ENCODE data around the gene STAT4.

Gene STAT4

DNA sequence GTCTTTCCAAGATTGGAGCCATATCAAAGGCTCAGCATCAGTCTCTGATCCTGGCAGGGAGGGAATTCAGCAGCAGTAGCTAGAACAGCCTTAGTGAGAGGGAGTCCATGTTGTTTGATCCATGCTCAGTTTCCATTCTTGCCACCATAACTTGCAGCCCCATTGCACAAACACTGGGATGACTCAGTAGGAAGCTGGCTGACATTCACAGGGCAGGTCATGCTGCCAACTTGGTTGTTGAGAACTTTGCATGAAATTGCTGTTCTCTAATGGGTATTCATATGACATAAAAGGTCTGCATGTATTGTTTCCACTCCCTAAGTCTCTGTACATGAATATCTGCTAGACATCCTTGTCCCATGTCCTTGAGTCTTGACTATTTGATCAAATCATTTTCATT lies 29.9 kb upstream of the STAT4 start:
- FAIRE-seq (no peak), DNase-seq (ENCODE audit: insufficient read length, low spot score) (no peak)
- no peak for TF ChIP-seq CTCF (IDR thresholded peaks at IDR 0.05; ENCODE audit: insufficient read depth, missing control alignments)

DNA sequence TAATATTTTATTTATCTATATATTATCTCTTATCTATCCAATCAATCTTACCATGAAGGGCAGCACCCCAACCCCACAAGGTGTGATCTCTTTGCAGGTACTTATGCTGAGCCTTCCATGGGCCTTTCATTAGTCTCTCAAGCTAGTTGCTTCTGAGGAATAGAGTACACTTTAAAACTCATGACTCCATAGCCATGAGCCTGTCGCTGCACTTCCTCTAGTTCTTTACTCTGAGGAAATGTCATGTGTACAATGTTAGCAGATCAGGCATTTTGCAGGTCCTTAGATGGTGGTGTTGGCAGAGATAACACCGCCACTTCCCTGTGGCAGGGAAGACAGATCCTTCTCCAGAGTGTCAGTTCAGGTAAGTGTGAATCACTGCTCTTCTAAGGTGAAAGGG lies 29.5 kb upstream of the STAT4 start:
- DNase-seq (ENCODE audit: insufficient read length, low spot score) = no peak
- no peak for FAIRE-seq
- no peak for TF ChIP-seq CTCF (IDR thresholded peaks at IDR 0.05; ENCODE audit: insufficient read depth, missing control alignments)

DNA sequence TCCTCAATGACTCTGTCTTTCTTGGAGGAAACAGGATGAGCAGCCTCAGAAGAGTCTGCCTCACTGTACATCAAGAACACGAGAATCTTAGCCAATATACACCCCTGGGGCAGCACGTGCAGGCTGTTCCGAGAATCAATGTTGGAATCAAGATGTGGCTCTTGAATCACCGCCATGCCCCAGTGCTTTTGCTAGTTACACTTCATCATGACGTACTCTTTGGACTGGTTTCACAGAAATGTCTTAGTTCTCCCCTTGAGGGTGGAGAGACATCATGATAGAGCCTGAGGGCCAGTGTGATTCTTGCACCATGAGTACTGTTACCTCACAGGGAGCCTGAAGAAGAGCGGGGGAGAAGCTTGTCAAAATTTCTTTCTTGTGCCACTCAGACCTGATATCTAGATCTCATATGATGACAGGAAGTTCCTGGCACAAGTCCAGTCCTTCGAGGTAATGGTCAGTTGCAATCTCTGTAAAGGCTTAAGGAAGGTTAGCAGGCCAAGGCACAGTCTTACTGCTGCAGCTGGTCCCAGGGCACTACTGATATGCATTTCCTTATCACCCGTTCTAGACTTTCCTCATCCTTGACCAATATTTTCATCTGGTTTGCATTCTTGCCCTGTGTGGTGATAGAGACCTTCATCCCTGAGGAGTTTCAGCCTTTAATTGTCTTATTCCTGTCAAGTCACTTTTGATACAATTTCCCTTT lies 28.2 kb upstream of the STAT4 start:
- no peak for TF ChIP-seq CTCF (IDR thresholded peaks at IDR 0.05; ENCODE audit: insufficient read depth, missing control alignments)
- no peak for DNase-seq (ENCODE audit: insufficient read length, low spot score)
- FAIRE-seq = no peak

DNA sequence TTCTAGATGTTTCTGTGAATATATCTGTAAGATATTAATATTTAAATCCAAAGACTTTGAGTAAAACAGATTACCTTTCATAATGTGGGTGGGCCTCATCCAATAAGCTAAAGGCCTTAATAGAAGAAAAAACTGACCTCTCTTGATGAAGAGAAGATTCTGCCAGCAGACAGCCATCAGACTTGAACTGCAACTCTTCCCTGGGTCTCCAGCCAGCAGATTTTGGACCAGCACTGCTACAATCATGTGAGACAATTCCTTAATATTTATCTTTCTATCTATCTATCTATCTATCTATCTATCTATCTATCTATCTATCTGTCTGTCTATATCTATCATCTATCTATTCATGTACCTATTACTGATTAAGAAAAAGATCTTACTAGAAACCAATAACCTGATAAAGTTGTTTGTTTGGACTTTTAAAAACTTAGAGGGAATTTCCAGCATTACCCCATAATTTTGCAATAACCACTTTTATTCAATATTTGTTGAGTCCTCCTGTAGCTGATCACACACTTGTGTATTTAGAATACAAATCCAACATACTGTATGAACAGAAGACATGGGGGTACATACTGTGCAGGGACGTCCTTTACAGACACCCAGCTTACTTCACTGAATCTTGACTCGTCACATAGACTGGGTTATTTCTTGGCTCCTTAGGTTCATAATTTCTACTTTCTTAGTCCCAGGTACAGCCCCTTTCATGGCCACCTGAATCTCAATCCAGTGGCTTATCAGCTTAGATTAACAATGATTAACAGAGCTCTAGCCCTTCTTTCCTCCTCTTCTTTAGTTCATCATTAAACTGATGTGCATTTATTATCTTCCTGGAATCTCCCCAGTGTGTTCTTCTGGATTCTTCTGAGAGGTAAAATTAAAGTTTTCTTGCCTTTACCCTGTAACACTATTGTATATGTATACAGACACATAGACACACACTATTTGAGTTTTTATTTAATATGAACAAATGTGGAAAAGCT lies 27.2 kb upstream of the STAT4 start:
- FAIRE-seq (no peak), DNase-seq (ENCODE audit: insufficient read length, low spot score) (no peak)
- TF ChIP-seq CTCF (IDR thresholded peaks at IDR 0.05; ENCODE audit: insufficient read depth, missing control alignments) = no peak

GRCh38 chr2:191176801-191177438 lies 26.1 kb upstream of the STAT4 start:
- no peak for TF ChIP-seq CTCF (IDR thresholded peaks at IDR 0.05; ENCODE audit: insufficient read depth, missing control alignments)
- DNase-seq (ENCODE audit: insufficient read length, low spot score) (no peak), FAIRE-seq (no peak)

GRCh38 chr2:191176305-191176704 lies 25.5 kb upstream of the STAT4 start:
- FAIRE-seq (no peak), DNase-seq (ENCODE audit: insufficient read length, low spot score) (no peak)
- TF ChIP-seq CTCF (IDR thresholded peaks at IDR 0.05; ENCODE audit: insufficient read depth, missing control alignments) = no peak
